GM23338 (cell line): ENCODE results near the gene KCTD21. TPM values are rescaled to one million over a fixed set of nuclear protein-coding genes. Genes with fewer than 3 reads are reported as not detected.

ENCODE experiments used
- ATAC-seq: fragments of 200-7000 bp; cut with Tn5 transposase; 3 replicates; pipeline ENCODE4 v1.9.1; 2020
- DNase-seq: peaks from one replicate; pipeline ENCODE4 v3.0.0-alpha.2; 2015; ENCODE audit warnings: low spot score
- H2AFZ ChIP-seq: fragments of 200-600 bp; sonication (generic); 2 replicates; pipeline ENCODE4 v1.8.0; 2016; ENCODE audit warnings: antibody characterized with exemption, mild to moderate bottlenecking, moderate library complexity
- H3F3A ChIP-seq: fragments of 200-600 bp; sonication (generic); replicated peaks from 2 replicates; pipeline ENCODE4 v1.8.0; 2017; ENCODE audit warnings: antibody characterized with exemption, mixed run types, low read depth
- H3K27ac ChIP-seq: fragments of 200-600 bp; sonication (generic); 2 replicates; pipeline ENCODE4 v1.6.1; 2016; ENCODE audit warnings: low read depth
- H3K27me3 ChIP-seq: fragments of 200-600 bp; sonication (generic); 2 replicates; pipeline ENCODE4 v1.8.0; 2016; ENCODE audit warnings: mild to moderate bottlenecking, mixed run types, moderate library complexity; ENCODE audit not compliant: insufficient read depth
- H3K36me3 ChIP-seq: fragments of 200-600 bp; sonication (generic); 2 replicates; pipeline ENCODE4 v1.8.0; 2016; ENCODE audit warnings: mild to moderate bottlenecking; ENCODE audit not compliant: insufficient read depth
- H3K4me1 ChIP-seq: fragments of 200-600 bp; sonication (generic); 2 replicates; pipeline ENCODE4 v1.8.0; 2016; ENCODE audit warnings: mild to moderate bottlenecking, moderate library complexity; ENCODE audit not compliant: insufficient read depth
- H3K4me2 ChIP-seq: fragments of 200-600 bp; sonication (generic); 2 replicates; pipeline ENCODE4 v1.7.1; 2017; ENCODE audit warnings: mixed run types
- H3K4me3 ChIP-seq: fragments of 200-600 bp; sonication (generic); 2 replicates; pipeline ENCODE4 v1.6.1; 2016; ENCODE audit warnings: mixed run types
- H3K79me2 ChIP-seq: fragments of 200-600 bp; sonication (generic); replicated peaks from 2 replicates; pipeline ENCODE4 v1.8.0; 2017; ENCODE audit warnings: mild to moderate bottlenecking; ENCODE audit not compliant: insufficient read depth
- H3K9me2 ChIP-seq: fragments of 200-600 bp; sonication (generic); 2 replicates; pipeline ENCODE4 v1.8.0; 2017; ENCODE audit not compliant: insufficient read depth
- H4K20me1 ChIP-seq: fragments of 200-600 bp; sonication (generic); replicated peaks from 2 replicates; pipeline ENCODE4 v1.8.0; 2017; ENCODE audit warnings: mild to moderate bottlenecking; ENCODE audit not compliant: insufficient read depth
- H3K27ac Mint-ChIP-seq: 2 replicates; pipeline ENCODE4 v1.8.0; 2020; ENCODE audit warnings: inconsistent platforms, mild to moderate bottlenecking, moderate library complexity, mixed read lengths
- H3K27me3 Mint-ChIP-seq: 3 replicates; pipeline ENCODE4 v1.8.0; 2022; ENCODE audit warnings: low read depth, mild to moderate bottlenecking, moderate library complexity, mixed read lengths, inconsistent platforms; ENCODE audit not compliant: insufficient read depth, poor library complexity
- H3K36me3 Mint-ChIP-seq: 3 replicates; pipeline ENCODE4 v1.8.0; 2021; ENCODE audit warnings: low read depth, mild to moderate bottlenecking, inconsistent platforms, moderate library complexity, mixed read lengths
- H3K4me1 Mint-ChIP-seq: 3 replicates; pipeline ENCODE4 v1.8.0; 2020; ENCODE audit warnings: mild to moderate bottlenecking, inconsistent platforms, mixed read lengths
- H3K4me3 Mint-ChIP-seq: 3 replicates; pipeline ENCODE4 v1.8.0; 2021; ENCODE audit warnings: moderate library complexity, mild to moderate bottlenecking, inconsistent platforms, mixed read lengths
- H3K9me3 Mint-ChIP-seq: 3 replicates; pipeline ENCODE4 v1.8.0; 2020; ENCODE audit warnings: moderate library complexity, mild to moderate bottlenecking, inconsistent platforms, mixed read lengths
- CREB1 ChIP-seq: fragments of 250-450 bp; sonication (Bioruptor Pico); IDR thresholded peaks from 2 replicates; pipeline ENCODE4 v1.5.0; 2020; ENCODE audit warnings: low read depth, mild to moderate bottlenecking, moderate library complexity
- CTCF ChIP-seq, 2 experiments: fragments of 200-600 bp in 1 of 2; sonication (generic) in 1 of 2; conservative IDR thresholded peaks; 2 replicates each; pipeline versions ENCODE4 v1.5.1 to v1.6.1; 2016 to 2017; ENCODE audit warnings: antibody characterized with exemption in 2 of 2, low read depth in 2 of 2, mild to moderate bottlenecking in 2 of 2, moderate library complexity in 1 of 2
- ETS1 ChIP-seq: IDR thresholded peaks from 2 replicates; pipeline ENCODE4 v1.6.1; 2016; ENCODE audit warnings: antibody characterized with exemption
- EZH2 ChIP-seq: fragments of 200-600 bp; sonication (generic); IDR thresholded peaks from one replicate; pipeline ENCODE4 v1.8.0; 2017; ENCODE audit warnings: antibody characterized with exemption, mild to moderate bottlenecking, low read depth; ENCODE audit not compliant: unreplicated experiment
- EZH2phosphoT487 ChIP-seq: fragments of 200-600 bp; sonication (generic); IDR thresholded peaks from one replicate; pipeline ENCODE4 v1.8.1; 2018; ENCODE audit warnings: antibody characterized with exemption; ENCODE audit not compliant: unreplicated experiment
- JUNB ChIP-seq: IDR thresholded peaks from one replicate; pipeline ENCODE4 v1.6.1; 2016; ENCODE audit warnings: antibody characterized with exemption; ENCODE audit not compliant: unreplicated experiment
- NANOG ChIP-seq: IDR thresholded peaks from 2 replicates; pipeline ENCODE4 v1.6.1; 2016; ENCODE audit warnings: antibody characterized with exemption, borderline replicate concordance
- POLR2AphosphoS5 ChIP-seq: IDR thresholded peaks from 2 replicates; pipeline ENCODE4 v1.6.1; 2016; ENCODE audit warnings: antibody characterized with exemption, low read depth
- REST ChIP-seq: IDR thresholded peaks from one replicate; pipeline ENCODE4 v1.6.1; 2018; ENCODE audit warnings: antibody characterized with exemption; ENCODE audit not compliant: unreplicated experiment
- STAT1 ChIP-seq: IDR thresholded peaks from one replicate; pipeline ENCODE4 v1.6.1; 2016; ENCODE audit warnings: antibody characterized with exemption; ENCODE audit not compliant: unreplicated experiment
- ZNF114 ChIP-seq: fragments of 250-450 bp; sonication (Bioruptor Pico); IDR thresholded peaks from 2 replicates; pipeline ENCODE4 v1.5.0; 2020; ENCODE audit warnings: mild to moderate bottlenecking, moderate library complexity
- ZNF331 ChIP-seq: fragments of 250-450 bp; sonication (Bioruptor Pico); IDR thresholded peaks from 2 replicates; pipeline ENCODE4 v1.5.0; 2020; ENCODE audit warnings: low read depth, mild to moderate bottlenecking, moderate library complexity
- ZNF462 ChIP-seq: fragments of 250-450 bp; sonication (Bioruptor Pico); IDR thresholded peaks from 2 replicates; pipeline ENCODE4 v1.5.0; 2020; ENCODE audit warnings: mild to moderate bottlenecking, moderate library complexity
- polyA plus RNA-seq: library from polyadenylated mRNA; unstranded; fragments of >200 nt; fragmentation: Nextera tagmentation; extraction: Ambion mirVana; gene quantifications from 2 replicates; pipeline ENCODE4 v1.2.1, GENCODE V29; 2016
- total RNA-seq: library from RNA; depleted of rRNA; stranded (reverse); fragments of >200 nt; shearing (Covaris generic); gene quantifications from 2 replicates; pipeline ENCODE4 v1.2.3, GENCODE V29; 2014

Gene KCTD21
- total and polyA plus RNA-seq, 2 experiments from 2014 or later, result 1.0 to 3.7 TPM

GRCh38 chr11:78218707-78219492 lies 30.5 kb upstream of the KCTD21 start:
- Mint-ChIP-seq H3K4me1 (no peaks in the 10 kb centered on the region; the same call in 2 of the 3 replicates), H3K4me3 (no peak overlapping the region), H3K9me3 (no peaks in the 10 kb centered on the region; the same call in 2 of the 3 replicates), H3K36me3 (peaks cover 11% of the 10 kb centered on the region; the same call in 1 of the 3 replicates), H3K27me3 (peaks cover 8% of the 10 kb centered on the region), H3K27ac (no peak overlapping the region)
- 0 out of 2 replicates have a peak, but pooled peaks cover 2% of the 10 kb centered on the region for H3K9me2 ChIP-seq
- H3K27ac ChIP-seq, result no peak overlapping the region
- DNase-seq (no peak), ATAC-seq (no peak)
- no peak overlapping the region for H2AFZ ChIP-seq
- 0 out of 2 replicates have a peak, but pooled peaks cover 3% of the 10 kb centered on the region for H4K20me1 ChIP-seq
- H3K27me3 ChIP-seq, result no peaks in the 10 kb centered on the region
- TF ChIP-seq ETS1 (no peak), ZNF331 (CRISPR knock-in tag) (no peak), EZH2phosphoT487 (no peak), REST (no peak), STAT1 (no peak), EZH2 (no peak), NANOG (no peak), ZNF462 (CRISPR knock-in tag) (no peak), ZNF114 (CRISPR knock-in tag) (no peak), CREB1 (CRISPR knock-in tag) (no peak), POLR2AphosphoS5 (no peak), JUNB (no peak), CTCF (conservative IDR thresholded peaks at IDR 0.05; ENCODE audit: low read depth in 2 of 2) (no peak)
- H3F3A ChIP-seq, result no peaks in the 10 kb centered on the region
- no peaks in the 10 kb centered on the region for H3K79me2 ChIP-seq
- H3K36me3 ChIP-seq, result no peaks in the 10 kb centered on the region
- no peak overlapping the region for H3K4me2 ChIP-seq
- no peak overlapping the region for H3K4me3 ChIP-seq
- H3K4me1 ChIP-seq, result no peaks in the 10 kb centered on the region
